Measurements from ENCODE around the gene PRR5L.

The PRR5L gene

DNA sequence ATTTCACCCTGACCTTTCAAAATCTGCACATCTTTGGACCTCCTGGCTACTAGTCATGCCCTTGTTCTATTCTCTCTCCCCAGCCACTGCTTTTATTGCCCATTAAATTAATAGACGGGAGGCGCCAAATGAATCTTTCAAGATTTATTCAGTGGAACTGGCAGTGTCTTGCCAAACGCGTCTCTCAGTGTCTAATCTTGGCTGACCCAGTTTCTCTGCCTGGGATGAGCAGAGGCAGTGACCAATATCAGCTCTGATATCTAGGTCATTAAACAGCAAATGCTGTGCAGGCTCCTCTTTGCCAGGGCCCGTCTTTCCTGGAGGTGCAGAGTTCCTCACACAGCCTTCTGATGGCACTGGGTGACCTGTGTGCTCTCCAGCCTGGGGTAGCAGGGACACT, 140.0 kb downstream of the PRR5L start:
- Mint-ChIP-seq H3K27ac (no peak overlapping the region), H3K4me1 (peaks cover 21 to 27% of the 10 kb centered on the region in 2 donors), H3K27me3 (no peaks in the 10 kb centered on the region), H3K9me3 (peaks cover 1 to 3% of the 10 kb centered on the region in 2 donors), H3K36me3 (peaks cover 12 to 64% of the 10 kb centered on the region in 2 donors), H3K4me3 (no peak overlapping the region)
- DNase-seq (no peak), ATAC-seq (replicated peaks) (no peak)

DNA sequence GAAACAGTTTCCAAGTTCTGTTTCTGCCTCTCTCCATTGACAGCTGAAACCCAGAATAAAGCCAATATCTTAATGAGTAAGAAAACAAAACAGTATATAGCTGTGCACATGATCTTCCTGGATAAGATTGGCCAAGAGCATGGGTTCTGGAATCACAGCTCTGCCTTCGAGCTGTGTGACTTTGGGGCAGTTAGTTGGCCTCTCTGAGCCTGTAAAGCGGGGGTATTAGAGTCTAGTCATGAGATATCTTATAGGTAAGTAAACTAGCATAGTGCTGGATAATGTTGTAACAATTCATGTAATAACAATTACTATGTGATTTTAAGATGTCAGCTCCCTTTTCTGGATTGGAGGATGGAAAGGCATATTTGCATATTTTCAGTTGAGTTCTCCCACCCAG, 140.5 kb downstream of the PRR5L start:
- H3K9me3 Mint-ChIP-seq: peaks cover 3% of the 10 kb centered on the region in 2 donors
- peaks cover 13 to 65% of the 10 kb centered on the region in 2 donors for H3K36me3 Mint-ChIP-seq
- H3K4me3 Mint-ChIP-seq: no peak overlapping the region
- no peak for DNase-seq
- no peak overlapping the region for H3K27ac Mint-ChIP-seq
- peaks cover 22 to 32% of the 10 kb centered on the region in 2 donors for H3K4me1 Mint-ChIP-seq
- no peaks in the 10 kb centered on the region for H3K27me3 Mint-ChIP-seq
- ATAC-seq (replicated peaks): no peak

DNA sequence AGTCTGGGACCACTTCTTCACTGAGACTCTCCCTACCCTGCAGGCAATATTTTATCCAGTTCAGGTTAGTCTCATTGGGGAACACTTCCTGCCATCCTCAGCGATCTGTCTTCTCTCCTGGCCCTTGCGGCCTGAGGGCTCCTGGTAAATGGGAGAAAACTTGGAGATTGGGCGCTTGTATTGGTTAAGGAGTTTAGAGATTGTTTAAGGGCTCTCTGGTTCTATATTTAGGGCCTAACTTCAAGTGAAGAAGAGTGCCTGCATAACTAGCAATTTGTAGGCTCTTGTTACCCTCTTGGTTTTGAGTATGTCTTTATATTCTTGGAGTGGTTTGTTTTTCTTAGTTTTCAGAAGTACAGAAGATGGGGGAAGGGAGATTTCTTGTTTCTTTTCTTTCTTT, 141.3 kb downstream of the PRR5L start:
- peaks cover 28 to 40% of the 10 kb centered on the region in 2 donors for H3K4me1 Mint-ChIP-seq
- ATAC-seq (replicated peaks): no peak
- peak overlapping the region; percentile 38 for H3K27ac Mint-ChIP-seq
- peaks cover 15 to 59% of the 10 kb centered on the region in 2 donors for H3K36me3 Mint-ChIP-seq
- no peaks in the 10 kb centered on the region for H3K27me3 Mint-ChIP-seq
- H3K4me3 Mint-ChIP-seq: no peak overlapping the region
- DNase-seq: no peak
- peaks cover 3 to 4% of the 10 kb centered on the region in 2 donors for H3K9me3 Mint-ChIP-seq

DNA sequence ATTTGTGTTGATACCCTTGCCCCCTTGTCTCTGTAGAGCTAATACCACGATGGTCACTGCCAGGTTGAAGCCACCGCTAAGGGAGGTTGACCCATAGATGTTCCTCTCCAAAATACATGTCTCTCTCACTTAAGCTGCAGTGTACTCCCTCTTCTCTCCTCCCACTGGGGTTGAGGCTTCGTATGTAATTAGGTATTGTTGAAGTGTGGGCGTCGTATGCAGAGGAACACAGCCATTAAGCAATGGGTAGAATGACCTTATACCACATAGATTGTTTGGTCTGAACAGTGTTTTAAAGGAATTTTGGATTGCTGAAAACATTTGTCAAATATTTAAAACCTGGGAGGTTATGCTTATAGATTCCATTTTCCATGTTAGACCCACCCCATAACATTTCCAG, 142.0 kb downstream of the PRR5L start:
- DNase-seq: no peak
- Mint-ChIP-seq H3K27me3 (no peaks in the 10 kb centered on the region), H3K9me3 (peaks cover 3 to 4% of the 10 kb centered on the region in 2 donors), H3K36me3 (peaks cover 18 to 63% of the 10 kb centered on the region in 2 donors), H3K4me3 (no peak overlapping the region), H3K27ac (no peak overlapping the region), H3K4me1 (peaks cover 33 to 46% of the 10 kb centered on the region in 2 donors)
- ATAC-seq (replicated peaks): no peak

DNA sequence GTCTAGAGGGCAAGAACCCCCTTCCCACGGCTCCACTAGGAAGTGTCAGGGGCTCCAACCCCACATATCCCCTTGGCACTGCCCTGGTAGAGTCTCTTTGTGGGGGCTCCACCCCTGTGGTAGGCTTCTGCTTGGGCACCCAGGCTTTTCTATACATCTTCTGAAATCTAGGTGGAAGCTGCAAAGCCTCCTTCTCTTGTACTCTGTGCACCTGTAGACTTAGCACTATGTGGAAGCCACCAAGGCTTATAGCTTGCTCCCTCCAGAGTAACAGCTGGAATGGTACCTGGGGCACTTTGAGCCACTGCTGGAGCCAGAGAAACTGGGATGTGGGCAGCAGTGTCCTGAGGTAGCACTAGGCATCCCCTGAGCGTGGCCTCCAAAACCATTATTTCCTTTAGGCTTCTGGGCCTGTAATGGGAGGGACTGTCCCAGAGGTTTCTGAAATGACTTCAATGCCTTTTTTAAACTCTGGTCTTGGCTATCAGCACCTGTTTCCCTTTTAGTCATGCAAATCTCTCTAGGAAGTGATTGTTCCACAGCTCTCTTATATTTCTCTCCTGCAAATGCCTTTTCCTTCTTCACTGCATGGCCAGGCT, 145.6 kb downstream of the PRR5L start:
- DNase-seq: peak; percentile 59
- Mint-ChIP-seq H3K27ac (peak overlapping the region; percentile 86), H3K27me3 (no peaks in the 10 kb centered on the region), H3K9me3 (peaks cover 3 to 4% of the 10 kb centered on the region in 2 donors), H3K36me3 (peaks cover 18 to 57% of the 10 kb centered on the region in 2 donors), H3K4me3 (peak overlapping the region in 1 of 2 donors; percentile 49), H3K4me1 (peaks cover 21 to 26% of the 10 kb centered on the region in 2 donors)
- peak; percentile 97 to 99 for ATAC-seq (replicated peaks)

DNA sequence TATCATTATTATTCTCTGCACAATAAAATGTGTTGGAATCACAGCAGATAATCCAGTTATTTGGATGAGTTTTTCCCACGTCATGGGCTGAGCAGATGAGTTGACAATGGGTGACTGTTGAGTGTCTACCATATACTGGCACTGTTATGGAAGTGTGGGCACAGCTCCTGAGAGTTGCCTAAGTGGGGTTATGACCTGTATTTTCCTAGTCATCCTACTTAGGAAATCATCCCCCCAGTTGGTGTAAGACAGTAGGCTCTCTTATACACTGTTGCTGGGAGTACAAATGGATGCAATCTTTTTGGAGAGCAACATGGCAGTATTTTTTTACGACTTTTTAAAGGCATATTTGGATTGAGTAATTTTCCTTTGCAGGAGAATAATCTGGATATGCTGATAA, 147.6 kb downstream of the PRR5L start:
- no peak for DNase-seq
- peaks cover 3 to 4% of the 10 kb centered on the region in 2 donors for H3K9me3 Mint-ChIP-seq
- peaks cover 24 to 26% of the 10 kb centered on the region in 2 donors for H3K4me1 Mint-ChIP-seq
- no peaks in the 10 kb centered on the region for H3K27me3 Mint-ChIP-seq
- no peak overlapping the region for H3K27ac Mint-ChIP-seq
- ATAC-seq (replicated peaks): no peak
- H3K4me3 Mint-ChIP-seq: no peak overlapping the region
- peaks cover 17 to 58% of the 10 kb centered on the region in 2 donors for H3K36me3 Mint-ChIP-seq

DNA sequence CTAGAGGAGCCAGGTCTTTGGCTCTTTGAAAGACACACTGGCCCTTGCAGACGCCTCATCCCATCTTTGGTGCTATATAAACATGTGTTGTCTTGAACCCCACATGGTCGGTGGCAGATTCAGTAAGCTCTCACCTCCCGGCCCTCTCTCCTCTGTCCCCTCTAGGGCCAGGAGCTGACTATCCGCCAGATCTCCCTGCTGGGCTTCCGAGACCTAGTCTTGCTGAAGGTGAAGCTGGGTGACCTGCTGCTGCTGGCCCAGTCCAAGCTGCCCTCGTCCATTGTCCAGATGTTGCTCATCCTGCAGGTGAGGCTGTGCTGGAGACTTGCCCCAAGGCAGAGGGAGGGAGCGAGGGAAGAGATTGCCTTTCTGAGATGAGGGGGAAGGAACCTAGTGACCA, 150.0 kb downstream of the PRR5L start:
- DNase-seq (no peak), ATAC-seq (replicated peaks) (no peak)
- Mint-ChIP-seq H3K4me3 (no peak overlapping the region), H3K27me3 (no peaks in the 10 kb centered on the region), H3K27ac (no peak overlapping the region), H3K4me1 (peaks cover 30 to 40% of the 10 kb centered on the region in 2 donors), H3K9me3 (peaks cover 0 to 3% of the 10 kb centered on the region in 2 donors), H3K36me3 (peaks cover 16 to 56% of the 10 kb centered on the region in 2 donors)

DNA sequence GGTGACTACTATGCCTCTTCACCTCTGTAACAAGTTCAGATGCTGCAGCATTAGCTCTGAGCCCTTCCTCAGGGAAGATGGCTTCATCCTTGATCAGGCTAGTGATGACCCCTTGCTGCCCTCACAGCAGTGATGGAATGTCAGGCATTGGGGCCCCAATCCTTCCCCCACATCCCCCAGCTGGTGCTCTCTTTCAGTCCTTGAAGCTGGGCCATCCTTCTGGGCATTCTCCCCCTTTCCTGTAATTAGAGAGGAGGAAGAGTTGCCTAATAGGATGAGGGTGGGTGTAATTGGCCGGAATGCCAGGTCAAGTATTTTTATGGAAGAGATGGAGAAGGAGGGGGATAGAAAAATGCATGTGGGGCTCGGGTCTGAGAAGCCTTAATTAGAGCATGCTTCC, 151.4 kb downstream of the PRR5L start:
- Mint-ChIP-seq H3K27me3 (no peaks in the 10 kb centered on the region), H3K27ac (no peak overlapping the region), H3K4me3 (no peak overlapping the region), H3K36me3 (peaks cover 19 to 56% of the 10 kb centered on the region in 2 donors), H3K9me3 (no peaks in the 10 kb centered on the region), H3K4me1 (peaks cover 25 to 37% of the 10 kb centered on the region in 2 donors)
- no peak for ATAC-seq (replicated peaks)
- no peak for DNase-seq

DNA sequence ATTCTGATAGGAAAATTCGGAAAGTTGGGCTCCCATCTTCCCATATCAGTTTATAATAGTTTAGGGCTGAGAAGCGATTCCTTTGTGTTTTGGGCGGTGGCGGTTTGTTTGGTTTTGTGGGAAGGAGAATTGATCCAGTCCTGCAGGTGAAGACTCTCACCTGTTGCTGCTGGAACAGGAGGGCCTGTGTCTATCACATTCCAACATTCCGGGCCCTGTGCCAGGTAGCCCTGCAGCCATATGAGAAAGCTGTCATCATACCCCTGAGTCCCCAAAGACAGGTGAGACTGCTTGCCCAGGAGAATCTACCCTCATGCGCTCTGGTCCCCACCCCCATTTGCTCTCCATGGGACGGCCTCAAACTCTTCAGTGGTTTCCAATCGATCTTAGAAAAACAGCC, 151.9 kb downstream of the PRR5L start:
- no peak for ATAC-seq (replicated peaks)
- DNase-seq: no peak
- Mint-ChIP-seq H3K9me3 (no peaks in the 10 kb centered on the region), H3K36me3 (peaks cover 16 to 56% of the 10 kb centered on the region in 2 donors), H3K4me3 (no peak overlapping the region), H3K27ac (no peak overlapping the region), H3K27me3 (no peaks in the 10 kb centered on the region), H3K4me1 (peaks cover 21 to 36% of the 10 kb centered on the region in 2 donors)

DNA sequence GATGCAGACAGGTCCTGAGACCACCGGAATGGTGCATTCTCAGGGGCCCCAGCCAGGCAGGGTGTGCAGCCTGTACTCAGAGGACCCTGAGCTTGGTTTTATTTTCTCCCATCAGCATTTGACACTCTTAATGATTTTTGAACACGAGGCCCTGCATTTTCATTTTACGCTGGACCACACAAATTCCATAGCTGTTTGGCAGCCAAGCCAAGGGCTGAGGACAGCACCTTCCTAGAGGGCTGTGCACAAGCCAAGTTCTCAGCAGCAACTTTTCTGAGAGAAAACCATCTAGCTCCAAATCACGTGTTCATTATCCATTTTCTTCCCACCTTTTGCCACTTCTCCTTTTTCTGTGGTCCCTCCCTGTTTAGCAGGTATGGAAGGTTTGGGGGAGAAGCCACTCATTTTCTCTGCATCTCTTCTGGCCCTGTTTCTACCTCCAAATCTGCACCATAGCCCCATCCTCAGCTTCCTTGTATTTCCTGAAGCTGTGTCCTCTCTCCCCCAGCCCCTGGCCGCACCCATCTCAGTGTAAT, 153.5 kb downstream of the PRR5L start:
- Mint-ChIP-seq H3K4me3 (peak overlapping the region; percentile 71 to 80), H3K27me3 (no peaks in the 10 kb centered on the region), H3K9me3 (no peaks in the 10 kb centered on the region), H3K27ac (peak overlapping the region; percentile 68), H3K4me1 (peaks cover 24 to 47% of the 10 kb centered on the region in 2 donors), H3K36me3 (peaks cover 16 to 60% of the 10 kb centered on the region in 2 donors)
- DNase-seq (no peak), ATAC-seq (replicated peaks) (peak in 1 of 2 donors; percentile 14)

DNA sequence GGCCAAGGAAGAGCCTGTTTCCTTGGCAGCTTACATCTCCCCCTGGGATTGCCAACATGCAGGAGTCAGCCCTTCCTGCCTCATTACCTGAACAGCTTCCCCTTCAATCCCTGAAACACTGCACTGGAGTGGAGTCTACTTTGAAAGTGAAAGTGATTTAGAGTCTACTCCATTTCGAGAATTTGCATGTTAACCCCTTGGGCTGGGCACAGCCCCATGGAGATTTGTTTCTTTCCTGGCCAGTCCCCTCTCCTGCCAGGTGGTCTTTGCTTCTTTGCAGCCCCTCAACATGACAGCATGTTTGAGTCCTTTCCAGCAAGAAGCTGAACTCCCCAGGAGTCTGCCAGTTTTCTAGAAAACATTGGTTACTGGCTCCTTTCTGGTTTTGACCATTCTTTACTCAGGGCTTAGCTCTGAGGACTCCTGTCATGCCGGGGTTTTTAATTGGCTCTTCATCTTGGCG, 154.1 kb downstream of the PRR5L start:
- DNase-seq (no peak), ATAC-seq (replicated peaks) (peak; percentile 55 to 65)
- Mint-ChIP-seq H3K27me3 (no peaks in the 10 kb centered on the region), H3K27ac (peak overlapping the region; percentile 68), H3K36me3 (peaks cover 18 to 63% of the 10 kb centered on the region in 2 donors), H3K4me1 (peaks cover 25 to 47% of the 10 kb centered on the region in 2 donors), H3K4me3 (peak overlapping the region; percentile 71 to 80), H3K9me3 (no peaks in the 10 kb centered on the region)

DNA sequence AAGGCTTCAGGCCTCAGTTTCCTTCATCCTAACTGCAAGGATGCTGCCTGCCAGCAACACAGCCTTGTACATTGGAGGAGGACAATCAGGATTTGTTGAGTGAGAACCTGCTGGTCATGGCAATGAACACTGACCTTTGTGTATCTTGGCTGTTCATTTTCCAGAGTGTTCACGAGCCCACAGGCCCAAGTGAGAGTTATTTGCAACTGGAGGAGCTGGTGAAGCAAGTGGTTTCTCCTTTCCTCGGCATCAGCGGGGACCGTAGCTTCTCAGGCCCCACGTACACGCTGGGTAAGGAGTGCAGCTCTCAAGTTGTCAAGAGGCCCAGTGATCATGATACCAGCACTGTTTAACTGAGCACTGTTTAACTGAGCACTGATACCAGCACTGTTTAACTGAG, 155.0 kb downstream of the PRR5L start:
- Mint-ChIP-seq H3K27me3 (no peaks in the 10 kb centered on the region), H3K4me1 (peaks cover 27 to 47% of the 10 kb centered on the region in 2 donors), H3K36me3 (peaks cover 19 to 64% of the 10 kb centered on the region in 2 donors), H3K4me3 (no peak overlapping the region), H3K27ac (no peak overlapping the region), H3K9me3 (no peaks in the 10 kb centered on the region)
- no peak for ATAC-seq (replicated peaks)
- no peak for DNase-seq

DNA sequence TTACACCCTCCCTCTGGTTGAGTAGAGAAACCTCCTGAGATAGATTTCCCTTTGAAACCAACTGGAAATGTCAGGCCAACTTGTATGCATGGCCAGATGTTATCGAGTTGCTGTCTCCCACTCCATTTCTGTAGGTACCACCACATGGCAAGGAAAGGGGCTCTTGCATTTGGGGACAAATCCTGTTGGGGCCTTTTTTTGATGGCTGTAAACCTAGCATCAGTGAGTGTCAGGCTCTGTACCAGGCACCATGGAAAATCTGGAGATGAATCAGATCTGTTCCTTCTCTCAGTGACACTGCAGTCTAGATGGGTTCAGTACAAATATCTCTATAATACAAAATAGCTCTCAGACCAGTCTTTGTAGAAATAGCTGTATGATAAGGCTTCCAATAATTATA, 155.6 kb downstream of the PRR5L start:
- H3K27me3 Mint-ChIP-seq: no peaks in the 10 kb centered on the region
- H3K36me3 Mint-ChIP-seq: peaks cover 19 to 63% of the 10 kb centered on the region in 2 donors
- no peak for DNase-seq
- ATAC-seq (replicated peaks): no peak
- H3K4me1 Mint-ChIP-seq: peaks cover 25 to 47% of the 10 kb centered on the region in 2 donors
- H3K27ac Mint-ChIP-seq: no peak overlapping the region
- H3K9me3 Mint-ChIP-seq: no peaks in the 10 kb centered on the region
- no peak overlapping the region for H3K4me3 Mint-ChIP-seq

DNA sequence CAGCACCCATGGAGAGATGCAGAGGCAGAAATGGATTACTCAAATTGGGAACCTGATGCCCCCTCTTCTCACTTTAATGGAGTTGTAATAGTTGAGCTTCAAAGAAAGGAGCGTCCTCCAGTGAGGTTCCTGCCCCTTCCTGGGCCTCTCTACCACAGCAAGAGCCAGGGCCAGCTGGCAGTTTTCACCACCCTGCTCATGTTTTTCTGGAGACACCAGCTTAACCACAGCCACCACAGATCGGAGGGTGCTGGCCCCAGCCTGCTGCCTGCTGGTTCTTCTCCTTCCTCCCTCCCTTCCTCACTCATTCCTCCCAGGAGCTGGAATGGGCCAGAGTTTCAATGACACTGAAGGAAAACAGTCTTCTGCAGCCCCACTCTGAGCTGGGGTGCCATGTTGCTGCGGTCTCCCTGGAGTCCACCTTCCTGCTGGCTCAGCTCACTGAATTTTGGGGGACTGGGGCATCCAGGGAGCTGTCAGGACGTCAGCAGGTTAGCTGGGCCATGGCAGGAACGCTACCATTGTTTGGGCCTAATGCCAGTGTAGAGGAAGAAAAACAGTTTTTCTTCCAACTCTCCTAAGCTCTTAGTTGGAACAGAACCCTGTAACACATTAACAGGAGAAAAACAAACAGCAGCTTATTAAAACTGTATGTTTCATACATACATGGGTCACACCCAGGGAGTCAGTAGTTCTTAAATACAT, 156.3 kb downstream of the PRR5L start:
- H3K4me3 Mint-ChIP-seq: no peak overlapping the region
- no peaks in the 10 kb centered on the region for H3K9me3 Mint-ChIP-seq
- H3K27ac Mint-ChIP-seq: no peak overlapping the region
- peaks cover 22 to 47% of the 10 kb centered on the region in 2 donors for H3K4me1 Mint-ChIP-seq
- peaks cover 20 to 63% of the 10 kb centered on the region in 2 donors for H3K36me3 Mint-ChIP-seq
- H3K27me3 Mint-ChIP-seq: no peaks in the 10 kb centered on the region
- ATAC-seq (replicated peaks) (no peak), DNase-seq (no peak)

Data from stimulated activated naive B cell treated with anti-CD40 and anti-IgM and Interleukin-4, amounts not matched to agents 10 μg/mL and 1 μg/mL and 100 μg/mL, for 72 hours (primary cell).